Liver (tissue), 9 donors: ENCODE results near the gene SAMD8. TPM values are rescaled to one million over a fixed set of nuclear protein-coding genes. Genes with fewer than 3 reads are reported as not detected.

Experiments
- DNase-seq: peaks from one replicate; pipeline ENCODE4 v3.0.0-alpha.2; 2017; ENCODE audit warnings: low spot score
- H3K27ac ChIP-seq, 2 donors: one replicate each; pipeline ENCODE4 v1.7.0; 2013; ENCODE audit warnings: inconsistent platforms in 2 of 2, low read length in 2 of 2, control low read depth in 1 of 2, low read depth in 1 of 2, mild to moderate bottlenecking in 1 of 2
- H3K27me3 ChIP-seq, 4 donors: one replicate each; pipeline versions ENCODE4 v1.6.1 to v1.7.0; 2013; ENCODE audit warnings: low read length in 3 of 4, inconsistent platforms in 1 of 4, mild to moderate bottlenecking in 1 of 4, moderate library complexity in 1 of 4; ENCODE audit not compliant: control insufficient read depth in 4 of 4, insufficient read depth in 4 of 4
- H3K36me3 ChIP-seq, 4 donors: one replicate each; pipeline versions ENCODE4 v1.6.1 to v1.7.0; 2013; ENCODE audit warnings: low read length in 3 of 4, mild to moderate bottlenecking in 3 of 4, low read depth in 1 of 4, moderate library complexity in 1 of 4; ENCODE audit not compliant: control insufficient read depth in 4 of 4, insufficient read depth in 3 of 4
- H3K4me1 ChIP-seq, 4 donors: one replicate each; pipeline versions ENCODE4 v1.6.1 to v1.7.0; 2013; ENCODE audit warnings: low read length in 3 of 4, mild to moderate bottlenecking in 3 of 4, moderate library complexity in 1 of 4; ENCODE audit not compliant: control insufficient read depth in 4 of 4, insufficient read depth in 4 of 4
- H3K4me3 ChIP-seq, 3 donors: one replicate each; pipeline versions ENCODE4 v1.6.1 to v1.7.0; 2013; ENCODE audit warnings: low read length in 3 of 3, control low read depth in 1 of 3, low read depth in 1 of 3, mild to moderate bottlenecking in 1 of 3
- H3K9ac ChIP-seq, 2 donors: one replicate each; pipeline ENCODE4 v1.7.0; 2013; ENCODE audit warnings: low read length in 2 of 2, mild to moderate bottlenecking in 2 of 2, moderate library complexity in 2 of 2, control low read depth in 1 of 2, low read depth in 1 of 2
- H3K9me3 ChIP-seq, 4 donors: one replicate each; pipeline versions ENCODE4 v1.6.1 to v1.7.0; 2013; ENCODE audit warnings: low read length in 3 of 4; ENCODE audit not compliant: control insufficient read depth in 4 of 4
- ATF3 ChIP-seq: IDR thresholded peaks from 2 replicates; pipeline ENCODE4 v1.6.1; 2016; ENCODE audit warnings: antibody characterized with exemption
- EGR1 ChIP-seq, 2 donors: IDR thresholded peaks; 2 replicates each; pipeline ENCODE4 v1.6.1; 2016 to 2018; ENCODE audit warnings: antibody characterized with exemption in 2 of 2, low read depth in 2 of 2
- FOXA1 ChIP-seq: IDR thresholded peaks from 2 replicates; pipeline ENCODE4 v1.6.1; 2016; ENCODE audit warnings: antibody characterized with exemption
- FOXA2 ChIP-seq: IDR thresholded peaks from 2 replicates; pipeline ENCODE4 v1.6.1; 2016; ENCODE audit warnings: antibody characterized with exemption
- HNF4A ChIP-seq, 2 donors: conservative IDR thresholded peaks; 2 replicates each; pipeline ENCODE4 v1.6.1; 2016; ENCODE audit warnings: antibody characterized with exemption in 2 of 2, mild to moderate bottlenecking in 2 of 2
- JUND ChIP-seq, 2 donors: IDR thresholded peaks; 2 replicates each; pipeline ENCODE4 v1.6.1; 2016; ENCODE audit warnings: antibody characterized with exemption in 2 of 2
- REST ChIP-seq: IDR thresholded peaks from 2 replicates; pipeline ENCODE4 v1.6.1; 2016; ENCODE audit warnings: antibody characterized with exemption, mild to moderate bottlenecking
- RXRA ChIP-seq, 2 donors: IDR thresholded peaks; 2 replicates each; pipeline ENCODE4 v1.6.1; 2017 to 2018; ENCODE audit warnings: antibody characterized with exemption in 2 of 2, mild to moderate bottlenecking in 1 of 2
- SP1 ChIP-seq: IDR thresholded peaks from 2 replicates; pipeline ENCODE4 v1.6.1; 2018; ENCODE audit warnings: antibody characterized with exemption, mild to moderate bottlenecking
- TAF1 ChIP-seq: conservative IDR thresholded peaks from 2 replicates; pipeline ENCODE4 v1.6.1; 2016; ENCODE audit warnings: antibody characterized with exemption, mild to moderate bottlenecking
- WGBS: extraction: QIAGEN DNeasy Blood & Tissue Kit; methylation state at CpG from one replicate; pipeline ENCODE4 v1.1.7; 2013; 5-methylcytosine and 5-hydroxymethylcytosine counted together
- polyA plus RNA-seq, 2 donors: library from polyadenylated mRNA; stranded (reverse) in 1 of 2; unstranded in 1 of 2; fragments of 200-250 nt in 1 of 2; fragments of >200 nt in 1 of 2; fragmentation: Nextera tagmentation in 1 of 2; extraction: Ambion mirVana in 1 of 2; gene quantifications; one replicate each; pipeline versions ENCODE4 v1.2.1 to v1.2.3, GENCODE V29; 2013 to 2015
- total RNA-seq, 2 donors: library from RNA; depleted of rRNA; stranded (reverse); fragments of >200 nt; gene quantifications; one replicate each; pipeline ENCODE4 v1.2.3, GENCODE V29; 2014
- TF ChIP-seq, protein P1 (sequence below): fragments of 150-350 bp; IDR thresholded peaks from 2 replicates; pipeline ENCODE4 v1.5.1; 2017; ENCODE audit warnings: improper control_type of control experiment, low read depth, low read length; ENCODE audit not compliant: missing input control
- TF ChIP-seq, protein P2 (sequence below): IDR thresholded peaks from 2 replicates; pipeline ENCODE4 v1.6.1; 2016; ENCODE audit warnings: antibody characterized with exemption
- donor health status: healthy.
- donor health status: healthy.
- donor health status: healthy.
- donor health status: healthy.
- donor health status: healthy.

The SAMD8 gene
- total and polyA plus RNA-seq, 4 donors = 2.8 to 10.3 (median 4.1) TPM

DNA sequence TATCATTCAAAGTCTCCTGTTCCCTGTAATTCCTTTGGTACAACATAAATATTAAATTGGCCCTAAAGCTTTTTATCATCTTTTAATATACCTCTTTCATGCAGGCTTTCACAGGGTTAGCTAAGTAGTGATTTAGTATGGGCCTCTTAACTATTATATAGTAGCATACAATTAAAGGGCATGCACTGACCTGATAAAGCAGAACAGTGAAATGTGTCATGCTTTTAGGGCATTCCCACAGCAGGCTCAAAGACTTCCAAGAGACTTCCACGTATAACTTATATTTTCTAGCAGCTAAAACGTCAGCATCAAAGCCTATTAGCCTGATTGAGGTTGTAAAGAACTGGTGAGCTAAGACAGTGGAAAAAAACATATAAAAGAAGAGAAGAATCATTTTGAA, 35.3 kb downstream of the SAMD8 start:
- peaks cover 0 to 1% (median 0%) of the 10 kb centered on the region in 4 donors for H3K4me1 ChIP-seq
- TF ChIP-seq SP1 (no peak), FOXA2 (no peak), REST (no peak), RXRA (IDR thresholded peaks at IDR 0.05) (no peak)
- 94% methylated on average over 2 of the region's 2 CpGs for WGBS
- H3K27ac ChIP-seq = no peak overlapping the region
- peaks cover 0 to 3% (median 1%) of the 10 kb centered on the region in 4 donors for H3K36me3 ChIP-seq
- no peaks in the 10 kb centered on the region for H3K27me3 ChIP-seq
- no peak overlapping the region for H3K9ac ChIP-seq
- DNase-seq = no peak
- H3K4me3 ChIP-seq = no peak overlapping the region
- H3K9me3 ChIP-seq = no peaks in the 10 kb centered on the region

DNA sequence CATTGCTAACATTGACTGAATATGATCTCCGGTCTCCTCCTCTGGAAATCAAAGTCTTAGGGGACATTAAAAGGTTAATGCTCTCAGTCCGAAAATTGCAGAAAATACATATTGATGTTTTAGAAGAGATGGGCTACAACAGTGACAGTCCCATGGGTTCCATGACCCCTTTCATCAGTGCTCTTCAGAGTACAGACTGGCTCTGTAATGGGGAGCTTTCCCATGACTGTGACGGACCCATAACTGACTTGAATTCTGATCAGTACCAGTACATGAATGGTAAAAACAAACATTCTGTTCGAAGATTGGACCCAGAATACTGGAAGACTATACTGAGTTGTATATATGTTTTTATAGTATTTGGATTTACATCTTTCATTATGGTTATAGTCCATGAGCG, 39.2 kb downstream of the SAMD8 start:
- peaks cover 0 to 6% (median 2%) of the 10 kb centered on the region in 4 donors for H3K36me3 ChIP-seq
- no peaks in the 10 kb centered on the region for H3K4me1 ChIP-seq
- no peaks in the 10 kb centered on the region for H3K27me3 ChIP-seq
- TF ChIP-seq FOXA2 = no peak
- TF ChIP-seq HNF4A (conservative IDR thresholded peaks at IDR 0.05) = no peak
- TF ChIP-seq TAF1 = no peak
- no peak for TF ChIP-seq EGR1 (IDR thresholded peaks at IDR 0.05; ENCODE audit: low read depth in 2 of 2)
- TF ChIP-seq FOXA1 = no peak
- no peak for TF ChIP-seq JUND (IDR thresholded peaks at IDR 0.05)
- no peak for TF ChIP-seq ATF3
- TF ChIP-seq, protein P1, sequence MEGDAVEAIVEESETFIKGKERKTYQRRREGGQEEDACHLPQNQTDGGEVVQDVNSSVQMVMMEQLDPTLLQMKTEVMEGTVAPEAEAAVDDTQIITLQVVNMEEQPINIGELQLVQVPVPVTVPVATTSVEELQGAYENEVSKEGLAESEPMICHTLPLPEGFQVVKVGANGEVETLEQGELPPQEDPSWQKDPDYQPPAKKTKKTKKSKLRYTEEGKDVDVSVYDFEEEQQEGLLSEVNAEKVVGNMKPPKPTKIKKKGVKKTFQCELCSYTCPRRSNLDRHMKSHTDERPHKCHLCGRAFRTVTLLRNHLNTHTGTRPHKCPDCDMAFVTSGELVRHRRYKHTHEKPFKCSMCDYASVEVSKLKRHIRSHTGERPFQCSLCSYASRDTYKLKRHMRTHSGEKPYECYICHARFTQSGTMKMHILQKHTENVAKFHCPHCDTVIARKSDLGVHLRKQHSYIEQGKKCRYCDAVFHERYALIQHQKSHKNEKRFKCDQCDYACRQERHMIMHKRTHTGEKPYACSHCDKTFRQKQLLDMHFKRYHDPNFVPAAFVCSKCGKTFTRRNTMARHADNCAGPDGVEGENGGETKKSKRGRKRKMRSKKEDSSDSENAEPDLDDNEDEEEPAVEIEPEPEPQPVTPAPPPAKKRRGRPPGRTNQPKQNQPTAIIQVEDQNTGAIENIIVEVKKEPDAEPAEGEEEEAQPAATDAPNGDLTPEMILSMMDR = no peak
- TF ChIP-seq, protein P2, sequence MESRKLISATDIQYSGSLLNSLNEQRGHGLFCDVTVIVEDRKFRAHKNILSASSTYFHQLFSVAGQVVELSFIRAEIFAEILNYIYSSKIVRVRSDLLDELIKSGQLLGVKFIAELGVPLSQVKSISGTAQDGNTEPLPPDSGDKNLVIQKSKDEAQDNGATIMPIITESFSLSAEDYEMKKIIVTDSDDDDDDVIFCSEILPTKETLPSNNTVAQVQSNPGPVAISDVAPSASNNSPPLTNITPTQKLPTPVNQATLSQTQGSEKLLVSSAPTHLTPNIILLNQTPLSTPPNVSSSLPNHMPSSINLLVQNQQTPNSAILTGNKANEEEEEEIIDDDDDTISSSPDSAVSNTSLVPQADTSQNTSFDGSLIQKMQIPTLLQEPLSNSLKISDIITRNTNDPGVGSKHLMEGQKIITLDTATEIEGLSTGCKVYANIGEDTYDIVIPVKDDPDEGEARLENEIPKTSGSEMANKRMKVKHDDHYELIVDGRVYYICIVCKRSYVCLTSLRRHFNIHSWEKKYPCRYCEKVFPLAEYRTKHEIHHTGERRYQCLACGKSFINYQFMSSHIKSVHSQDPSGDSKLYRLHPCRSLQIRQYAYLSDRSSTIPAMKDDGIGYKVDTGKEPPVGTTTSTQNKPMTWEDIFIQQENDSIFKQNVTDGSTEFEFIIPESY = no peak
- WGBS = 93% methylated on average over 5 of the region's 5 CpGs
- no peak overlapping the region for H3K9ac ChIP-seq
- H3K9me3 ChIP-seq = no peaks in the 10 kb centered on the region
- H3K4me3 ChIP-seq = no peak overlapping the region
- no peak overlapping the region for H3K27ac ChIP-seq
- no peak for DNase-seq
